DMS153 treated with DMSO at 0.1 percent for 48 hours (cell line): ENCODE data around the gene PHF14.
"Not testable (repeated sequence)": the region's sequence is repeated elsewhere in the genome, so short reads cannot be mapped to it uniquely, and the experiment has no call there.

Experiments used
- DNase-seq: peaks from one replicate; lab custom pipeline; 2025; ENCODE audit not compliant: unreplicated experiment; lab: John Stamatoyannopoulos, UW

PHF14 gene, protein sequence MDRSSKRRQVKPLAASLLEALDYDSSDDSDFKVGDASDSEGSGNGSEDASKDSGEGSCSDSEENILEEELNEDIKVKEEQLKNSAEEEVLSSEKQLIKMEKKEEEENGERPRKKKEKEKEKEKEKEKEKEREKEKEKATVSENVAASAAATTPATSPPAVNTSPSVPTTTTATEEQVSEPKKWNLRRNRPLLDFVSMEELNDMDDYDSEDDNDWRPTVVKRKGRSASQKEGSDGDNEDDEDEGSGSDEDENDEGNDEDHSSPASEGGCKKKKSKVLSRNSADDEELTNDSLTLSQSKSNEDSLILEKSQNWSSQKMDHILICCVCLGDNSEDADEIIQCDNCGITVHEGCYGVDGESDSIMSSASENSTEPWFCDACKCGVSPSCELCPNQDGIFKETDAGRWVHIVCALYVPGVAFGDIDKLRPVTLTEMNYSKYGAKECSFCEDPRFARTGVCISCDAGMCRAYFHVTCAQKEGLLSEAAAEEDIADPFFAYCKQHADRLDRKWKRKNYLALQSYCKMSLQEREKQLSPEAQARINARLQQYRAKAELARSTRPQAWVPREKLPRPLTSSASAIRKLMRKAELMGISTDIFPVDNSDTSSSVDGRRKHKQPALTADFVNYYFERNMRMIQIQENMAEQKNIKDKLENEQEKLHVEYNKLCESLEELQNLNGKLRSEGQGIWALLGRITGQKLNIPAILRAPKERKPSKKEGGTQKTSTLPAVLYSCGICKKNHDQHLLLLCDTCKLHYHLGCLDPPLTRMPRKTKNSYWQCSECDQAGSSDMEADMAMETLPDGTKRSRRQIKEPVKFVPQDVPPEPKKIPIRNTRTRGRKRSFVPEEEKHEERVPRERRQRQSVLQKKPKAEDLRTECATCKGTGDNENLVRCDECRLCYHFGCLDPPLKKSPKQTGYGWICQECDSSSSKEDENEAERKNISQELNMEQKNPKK

DNA sequence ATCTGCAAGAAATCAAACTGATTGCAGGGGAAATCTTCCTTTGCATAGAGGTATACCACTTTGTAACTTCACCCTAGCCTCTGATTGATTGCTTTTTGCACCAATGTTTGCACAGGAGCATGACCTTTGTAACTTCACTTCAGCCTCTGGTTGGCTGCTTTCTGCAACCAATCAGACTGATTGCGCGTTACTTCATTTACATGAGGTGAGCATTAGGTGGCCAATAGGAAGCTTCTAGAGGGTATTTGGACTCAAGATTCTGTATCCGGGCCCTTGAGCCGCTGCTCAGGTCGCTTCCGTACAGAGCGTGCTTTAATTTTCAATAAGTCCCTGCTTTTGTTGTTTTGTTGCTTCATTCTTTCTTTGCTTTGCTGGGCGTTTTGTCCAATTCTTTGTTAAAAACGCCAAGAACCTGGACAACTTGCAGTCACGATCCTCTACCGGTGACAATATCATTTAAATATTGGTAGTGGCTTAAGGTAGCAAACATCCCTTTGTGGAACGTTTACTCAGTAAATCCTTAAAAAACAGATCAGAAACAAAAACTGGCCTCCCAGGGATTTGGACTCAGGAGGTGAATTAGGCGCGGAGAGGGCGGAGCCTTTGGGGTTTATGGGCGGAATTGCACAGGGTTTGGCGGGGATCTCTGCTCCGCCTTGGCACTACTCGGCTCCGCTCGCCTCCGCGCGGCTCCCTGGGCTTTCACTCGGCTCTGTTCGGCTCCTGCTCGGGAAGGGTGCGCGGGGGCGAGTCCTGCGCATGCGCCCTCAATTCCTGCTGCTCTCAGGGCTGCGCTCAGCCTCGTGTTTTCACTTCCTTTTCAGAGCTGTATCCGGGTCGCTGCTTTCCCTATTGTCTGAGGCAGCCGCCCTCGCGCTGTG lies at the start of gene PHF14:
Gene PHF14, plus strand, starts transcription at position 812 of the 881 bp plus-strand sequence. CDS start 452 bp downstream, outside the sequence.
- peak; percentile 100 for DNase-seq

DNA sequence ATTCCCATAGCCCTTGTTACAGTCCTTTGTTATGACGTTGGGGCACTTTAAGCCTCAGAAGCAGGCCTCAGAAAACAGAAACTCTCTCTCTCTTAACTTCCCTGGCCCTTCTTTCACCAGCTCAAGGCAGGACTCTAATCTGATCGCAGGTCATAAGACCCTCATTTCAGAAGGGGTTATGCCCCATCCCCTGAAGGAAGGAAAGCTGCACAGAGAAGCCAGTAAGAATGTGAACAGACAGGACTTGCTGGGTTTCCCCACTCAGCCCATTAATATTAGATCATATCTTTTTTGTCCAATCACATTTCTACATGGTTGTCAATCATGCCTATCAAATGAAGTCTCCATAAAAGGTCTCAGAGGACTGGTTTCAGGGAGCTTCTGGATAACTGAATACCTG lies 49.3 kb upstream of the PHF14 start:
- DNase-seq: no peak

- not testable (repeated sequence) for DNase-seq
These were observed 45.5 kb upstream of the PHF14 start for GRCh38 chr7:10928203-10928602.

DNA sequence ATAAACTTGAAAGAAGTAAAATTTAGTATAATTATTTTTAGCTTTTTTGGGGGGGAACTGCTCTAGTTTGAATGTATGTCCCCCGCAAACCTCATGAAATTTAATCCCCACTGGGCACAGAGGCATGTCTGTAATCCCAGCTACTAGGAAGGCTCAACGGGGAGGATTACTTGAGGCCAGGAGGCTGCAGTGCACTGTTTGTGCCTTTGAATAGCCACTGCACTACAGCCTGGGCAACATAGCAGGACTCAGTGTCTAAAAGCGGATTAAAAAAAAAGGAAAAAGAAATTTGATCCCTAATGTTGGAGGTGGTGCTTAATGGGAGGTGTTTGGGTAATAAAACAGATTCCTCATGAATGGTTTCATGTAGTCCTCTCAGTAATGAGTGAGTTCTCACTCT lies 43.1 kb upstream of the PHF14 start:
- DNase-seq: no peak

- no peak for DNase-seq
These were observed 42.5 kb upstream of the PHF14 start for GRCh38 chr7:10931161-10931560.

- DNase-seq: no peak
These were observed 39.4 kb upstream of the PHF14 start for GRCh38 chr7:10934292-10934691.

DNA sequence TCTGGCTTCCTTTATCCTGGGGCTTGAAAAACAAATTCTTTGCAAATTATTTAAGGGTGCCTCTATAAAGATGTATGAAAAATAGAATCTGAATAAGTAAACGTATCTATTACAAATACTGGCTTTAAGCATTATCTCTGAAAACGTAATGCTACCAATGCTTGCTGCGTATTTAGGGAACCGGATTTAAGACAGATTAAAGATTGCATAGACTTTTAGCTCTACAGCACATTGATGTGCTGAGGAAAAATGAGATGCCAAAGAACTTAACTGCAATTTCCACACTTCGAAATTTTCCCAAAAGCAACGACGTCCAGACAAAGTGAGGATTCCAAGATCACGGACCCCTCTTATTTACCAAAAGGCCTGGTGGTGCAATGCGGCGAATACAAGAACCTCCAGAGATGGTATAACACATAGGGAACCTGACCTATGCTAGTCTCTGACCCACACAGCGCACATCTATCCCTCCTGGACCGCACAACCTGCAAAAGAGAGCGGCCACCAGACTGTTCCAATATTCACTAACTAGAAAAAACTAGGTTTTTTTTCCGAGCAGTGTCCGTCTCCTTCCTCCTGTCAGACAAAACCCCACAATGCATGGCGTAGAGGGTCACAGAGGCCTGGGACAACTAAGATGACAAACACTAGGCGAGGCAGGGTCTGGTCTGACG lies 34.3 kb upstream of the PHF14 start:
- DNase-seq: no peak

DNA sequence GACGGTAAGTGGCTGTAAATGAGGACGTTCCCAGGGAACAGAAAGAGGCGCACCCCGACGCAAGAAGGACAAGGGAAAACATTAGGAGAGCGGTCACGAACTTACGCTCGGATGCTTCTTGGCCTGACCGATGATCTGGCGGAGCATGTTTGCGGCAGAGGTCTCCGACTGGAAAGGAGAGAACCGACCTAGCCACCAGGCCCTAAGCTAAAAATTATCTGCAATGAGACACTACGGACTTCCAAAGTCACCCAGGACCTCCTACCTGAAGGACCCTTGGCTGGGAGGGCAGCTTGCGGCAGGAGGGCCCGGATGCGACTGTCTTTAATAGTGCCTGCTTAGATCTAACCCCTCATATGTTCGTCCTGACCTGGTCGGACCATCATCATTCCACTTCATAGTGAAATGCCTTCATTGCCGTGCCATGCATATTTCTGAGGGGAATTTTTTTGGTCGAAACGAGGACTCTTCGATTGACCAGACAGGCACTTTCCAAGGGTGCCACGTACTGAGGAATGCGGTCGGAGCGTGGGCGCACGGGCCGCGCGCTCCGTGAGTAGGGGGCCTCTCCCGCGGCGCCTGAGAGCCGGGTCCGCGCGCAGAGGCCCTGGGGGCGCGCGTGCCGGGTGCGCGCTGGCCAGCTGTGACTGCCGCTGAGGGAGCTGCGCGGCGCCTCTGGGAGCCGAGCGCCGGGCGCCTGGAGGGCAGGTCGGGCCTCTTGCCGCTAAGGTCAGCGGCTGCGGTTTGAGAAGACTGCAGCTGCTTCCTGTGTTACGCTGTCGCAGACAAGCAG lies 33.6 kb upstream of the PHF14 start:
- peak; percentile 99 for DNase-seq

DNA sequence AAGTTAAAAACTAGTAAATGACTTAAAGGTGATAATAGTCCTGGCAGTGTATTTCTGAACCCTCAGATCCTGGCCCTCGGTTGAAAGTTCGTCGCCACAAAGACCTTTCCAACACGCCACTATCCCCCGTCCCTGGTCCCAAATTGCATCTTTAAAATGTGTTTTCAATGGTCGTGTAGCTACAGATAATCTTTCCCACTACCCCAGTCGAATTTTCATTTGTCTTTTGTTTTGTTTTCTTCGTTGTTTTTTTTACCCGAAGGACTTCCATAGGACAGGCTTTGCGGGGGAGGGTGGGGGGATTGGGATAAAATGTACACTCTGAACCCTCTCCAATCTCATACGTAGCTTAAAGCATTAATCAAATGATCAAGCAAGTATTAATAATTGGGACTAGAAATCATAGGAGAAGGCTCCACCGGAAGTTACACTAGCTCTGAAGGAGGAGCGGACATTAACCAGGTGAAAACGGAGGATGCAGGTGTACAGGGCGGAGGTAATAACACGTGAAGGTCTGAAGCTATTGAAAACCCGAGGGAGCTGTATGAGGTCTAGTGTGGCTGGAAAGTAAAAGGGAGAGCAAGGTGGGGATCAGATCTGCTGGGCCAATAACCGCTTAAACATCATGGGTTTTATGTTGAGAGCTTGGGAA lies 32.8 kb upstream of the PHF14 start:
- DNase-seq: peak; percentile 86

- DNase-seq: no peak
These were observed 23.2 kb upstream of the PHF14 start for GRCh38 chr7:10950494-10950893.

- DNase-seq: not testable (repeated sequence)
These were observed 22.6 kb upstream of the PHF14 start for GRCh38 chr7:10950974-10951578.

DNA sequence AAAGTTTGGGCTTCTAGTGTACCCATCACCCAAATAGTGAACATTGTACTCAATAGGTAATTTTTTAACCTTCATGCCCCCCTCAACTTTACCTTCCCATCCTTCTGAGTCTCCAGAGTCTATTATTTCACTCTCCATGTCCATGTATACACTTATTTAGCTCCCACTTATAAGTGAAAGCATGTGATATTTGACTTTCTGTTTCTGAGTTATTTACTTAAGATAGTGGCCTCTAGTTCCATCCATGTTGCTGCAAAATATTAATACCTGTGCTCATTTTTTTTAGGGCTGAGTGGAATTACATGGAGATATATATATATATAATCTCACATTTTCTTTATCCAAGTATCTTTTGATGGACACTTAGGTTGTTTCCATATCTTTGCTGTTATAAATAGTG lies 21.1 kb upstream of the PHF14 start:
- DNase-seq: no peak

DNA sequence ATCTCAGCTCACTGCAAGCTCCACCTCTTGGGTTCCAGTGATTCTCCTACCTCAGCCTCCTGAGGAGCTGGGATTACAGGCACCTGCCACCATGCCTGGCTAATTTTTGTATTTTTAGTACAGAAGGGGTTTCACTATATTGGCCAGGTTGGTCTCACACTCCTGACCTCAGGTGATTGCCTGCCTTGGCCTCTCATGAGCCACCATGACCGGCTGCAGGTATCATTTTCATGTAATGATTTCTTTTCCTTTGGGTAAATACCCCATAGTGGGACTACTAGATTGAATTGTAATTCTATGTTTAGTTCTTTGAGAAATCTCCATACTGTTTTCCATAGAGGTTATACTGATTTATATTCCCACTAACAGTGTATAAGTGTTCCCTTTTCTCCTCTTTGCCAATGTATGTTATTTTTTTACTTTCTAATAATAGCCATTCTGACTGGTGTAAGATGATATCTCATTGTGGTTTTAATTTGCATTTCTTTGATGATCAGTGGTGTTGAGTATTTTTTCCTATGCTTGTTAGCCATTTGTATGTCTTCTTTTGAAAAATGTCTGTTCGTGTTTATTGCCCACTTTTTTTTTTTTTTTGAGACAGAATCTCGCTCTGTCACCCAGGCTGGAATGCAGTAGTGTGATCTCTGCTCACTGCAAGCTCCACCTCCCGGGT lies 20.5 kb upstream of the PHF14 start:
- not testable (repeated sequence) for DNase-seq

DNA sequence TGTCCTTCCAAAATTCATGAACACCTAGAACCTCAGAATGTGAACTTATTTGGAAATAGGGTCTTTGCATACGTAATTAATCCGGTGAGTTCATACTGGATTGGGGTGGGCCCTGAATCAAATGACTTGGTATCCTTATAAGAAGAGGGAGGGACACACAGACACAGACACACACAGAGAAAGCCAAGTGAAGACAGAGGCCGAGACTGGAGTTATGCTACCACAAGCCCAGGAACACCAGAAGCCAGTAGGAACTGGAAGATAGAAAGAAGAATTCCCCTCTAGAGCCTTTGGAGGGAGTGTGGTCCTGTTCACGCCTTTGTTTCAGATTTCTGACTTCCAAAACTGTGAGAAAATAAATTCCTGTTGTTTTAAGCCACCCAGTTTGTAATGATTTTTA lies 17.1 kb upstream of the PHF14 start:
- no peak for DNase-seq

- not testable (repeated sequence) for DNase-seq
These were observed 13.4 kb upstream of the PHF14 start for GRCh38 chr7:10960242-10960641.

- not testable (repeated sequence) for DNase-seq
These were observed 8.7 kb upstream of the PHF14 start for GRCh38 chr7:10965016-10965415.

GRCh38 chr7:10972174-10972573 lies 1.5 kb upstream of the PHF14 start:
- no peak for DNase-seq
